Measurements from ENCODE around the gene ZNF816.

ZNF816 gene

GRCh38 chr19:52962394-52963246 lies at the start of gene ZNF816:
ZNF816 (minus strand) TSS chr19:52962881; CDS start chr19:52956089, 6,792 bp downstream.
- TF ChIP-seq ZFX (IDR thresholded peaks at IDR 0.05; ENCODE audit: borderline replicate concordance) (no peak), CTCF (IDR thresholded peaks at IDR 0.05) (no peak)
- H3K27ac ChIP-seq: peak within 1 kb of the TSS; percentile 82

GRCh38 chr19:53012006-53012405 lies 49.3 kb upstream of the ZNF816 start:
- no peak overlapping the region for H3K27ac ChIP-seq
- no peak for TF ChIP-seq CTCF (IDR thresholded peaks at IDR 0.05)
- no peak for TF ChIP-seq ZFX (IDR thresholded peaks at IDR 0.05; ENCODE audit: borderline replicate concordance)

GRCh38 chr19:53010494-53010893 lies 47.8 kb upstream of the ZNF816 start:
- no peak for TF ChIP-seq ZFX (IDR thresholded peaks at IDR 0.05; ENCODE audit: borderline replicate concordance)
- no peak for TF ChIP-seq CTCF (IDR thresholded peaks at IDR 0.05)

GRCh38 chr19:53008061-53008778 lies 45.5 kb upstream of the ZNF816 start:
- TF ChIP-seq ZFX (IDR thresholded peaks at IDR 0.05; ENCODE audit: borderline replicate concordance) (no peak), CTCF (IDR thresholded peaks at IDR 0.05) (no peak)
- H3K27ac ChIP-seq: no peak overlapping the region

More at GRCh38 chr19:53010494-53010893, 47.8 kb upstream of the ZNF816 start:
- H3K27ac ChIP-seq: no peak overlapping the region

- TF ChIP-seq CTCF (IDR thresholded peaks at IDR 0.05) (no peak), ZFX (IDR thresholded peaks at IDR 0.05; ENCODE audit: borderline replicate concordance) (no peak)
- H3K27ac ChIP-seq: no peak overlapping the region
Measured at GRCh38 chr19:53007606-53008005, 44.9 kb upstream of the ZNF816 start.

- TF ChIP-seq ZFX (IDR thresholded peaks at IDR 0.05; ENCODE audit: borderline replicate concordance) (no peak), CTCF (IDR thresholded peaks at IDR 0.05) (no peak)
Measured at GRCh38 chr19:53007200-53007599, 44.5 kb upstream of the ZNF816 start.

GRCh38 chr19:53004242-53004641 lies 41.6 kb upstream of the ZNF816 start:
- no peak for TF ChIP-seq CTCF (IDR thresholded peaks at IDR 0.05)
- TF ChIP-seq ZFX (IDR thresholded peaks at IDR 0.05; ENCODE audit: borderline replicate concordance): no peak
- H3K27ac ChIP-seq: no peak overlapping the region

More at GRCh38 chr19:53007200-53007599, 44.5 kb upstream of the ZNF816 start:
- no peak overlapping the region for H3K27ac ChIP-seq

Data from 22Rv1 (cell line).